Suprapubic skin (tissue), 3 donors: ENCODE measurements around the gene FUT9.

Experiments
- CTCF ChIP-seq, 2 donors: fragments of 200-600 bp in 1 of 2; fragments of 450-650 bp in 1 of 2; sonication (generic) in 1 of 2; IDR thresholded peaks; one replicate each; pipeline ENCODE4 v1.5.1; 2016 to 2019; ENCODE audit warnings: antibody characterized with exemption in 2 of 2, mild to moderate bottlenecking in 1 of 2, moderate library complexity in 1 of 2
- EP300 ChIP-seq: sonication (generic); formaldehyde crosslinking; IDR thresholded peaks from one replicate; pipeline ENCODE4 v1.6.1; 2017; ENCODE audit warnings: antibody characterized with exemption

GRCh38 chr6:96110878-96111277 lies 95.1 kb downstream of the FUT9 start:
- TF ChIP-seq CTCF (IDR thresholded peaks at IDR 0.05) (no peak), EP300 (no peak)
